OCI-LY3 (cell line): ENCODE measurements around the gene KDR.

Experiments
- CTCF ChIP-seq: fragments of 200-600, 300-600 bp; sonication (generic); IDR thresholded peaks from 2 replicates; pipeline ENCODE4 v1.5.1; 2014; ENCODE audit warnings: antibody characterized with exemption, low read length, low read depth
- EZH2phosphoT487 ChIP-seq: fragments of 200-600 bp; shearing (Covaris generic); IDR thresholded peaks from 2 replicates; pipeline ENCODE4 v1.6.1; 2018; ENCODE audit warnings: antibody characterized with exemption, mixed run types, low read depth

- TF ChIP-seq CTCF (no peak), EZH2phosphoT487 (no peak)
Measured at GRCh38 chr4:55066018-55066417, 59.4 kb downstream of the KDR start.
